Right lobe of liver (tissue), 6 donors: ENCODE results near the gene GPR141. TPM values are rescaled to one million over a fixed set of nuclear protein-coding genes. Genes with fewer than 3 reads are reported as not detected.

Experiments used
- ATAC-seq, 4 donors: fragments of 200-7000 bp; cut with Tn5 transposase; one replicate each; pipeline ENCODE4 v1.9.1; 2020; ENCODE audit warnings: mild to moderate bottlenecking in 4 of 4, moderate library complexity in 4 of 4
- DNase-seq, 3 donors: peaks; one replicate each; pipeline ENCODE4 v3.0.0-alpha.2; 2020
- H3K27ac ChIP-seq, 3 donors: fragments of 200-600 bp; one replicate each; pipeline ENCODE4 v1.8.0; 2022
- H3K27me3 ChIP-seq, 2 donors: fragments of 200-600 bp; one replicate each; pipeline ENCODE4 v1.8.0; 2022
- H3K36me3 ChIP-seq, 4 donors: fragments of 200-600 bp; sonication (generic) in 1 of 4; one replicate each; pipeline versions ENCODE4 v1.5.1 to v1.8.0; 2017 to 2022; ENCODE audit warnings: control low read depth in 1 of 4
- H3K4me1 ChIP-seq, 4 donors: fragments of 200-600 bp; sonication (generic) in 1 of 4; one replicate each; pipeline versions ENCODE4 v1.5.1 to v1.8.0; 2017 to 2022; ENCODE audit warnings: control low read depth in 1 of 4
- H3K4me3 ChIP-seq, 3 donors: fragments of 200-600 bp; one replicate each; pipeline ENCODE4 v1.8.0; 2022
- H3K9me3 ChIP-seq, 4 donors: fragments of 200-600 bp; sonication (generic) in 1 of 4; one replicate each; pipeline versions ENCODE4 v1.5.1 to v1.8.0; 2017 to 2022; ENCODE audit warnings: control low read depth in 1 of 4
- CTCF ChIP-seq, 4 donors: fragments of 200-600 bp in 3 of 4; fragments of 450-650 bp in 1 of 4; IDR thresholded peaks; one replicate each; pipeline versions ENCODE4 v1.5.1 to v1.8.0; 2016 to 2022; ENCODE audit warnings: antibody characterized with exemption in 4 of 4, mild to moderate bottlenecking in 2 of 4
- POLR2A ChIP-seq: fragments of 450-650 bp; IDR thresholded peaks from one replicate; pipeline ENCODE4 v1.6.1; 2017; ENCODE audit warnings: antibody characterized with exemption, mild to moderate bottlenecking
- WGBS: methylation state at CpG from one replicate; pipeline ENCODE4 v1.1.6; 2018; ENCODE audit warnings: low coverage, low lambda C conversion rate; ENCODE audit not compliant: insufficient coverage; ENCODE audit errors: missing lambda C conversion rate; 5-methylcytosine and 5-hydroxymethylcytosine counted together
- intact Hi-C, 2 donors: fragments of 100-400 bp; cut with DNase I; formaldehyde crosslinking; loops; one replicate each; pipeline versions ENCODE4 v1.11.2 to v1.14.1; 2022
- total RNA-seq, 6 experiments: library from RNA; depleted of rRNA in 2 of 6; stranded (reverse); fragments of >200 nt in 2 of 6; fragmentation: NEBNext Ultra II Directional in 3 of 6; extraction: Animal tissue kit (Norgen Biotek cat#: 25700) in 3 of 6; gene quantifications; one replicate each; pipeline versions ENCODE4 v1.1.0 to v1.2.4, GENCODE V29; 2016 to 2023
- donor health status: DM: no; HTN: yes; CAD: no.
- donor health status: DM: no; HTN: no; CAD: no.
- donor health status: DM: no; HTN: no; CAD: no.
- donor health status: DM: no; HTN: yes; CAD: no.
- donor health status: DM: no; HTN: yes; CAD: no.

GPR141 gene
- total RNA-seq, 6 experiments from 2014 or later: 0.51 to 0.60 TPM; not detected in 4

DNA sequence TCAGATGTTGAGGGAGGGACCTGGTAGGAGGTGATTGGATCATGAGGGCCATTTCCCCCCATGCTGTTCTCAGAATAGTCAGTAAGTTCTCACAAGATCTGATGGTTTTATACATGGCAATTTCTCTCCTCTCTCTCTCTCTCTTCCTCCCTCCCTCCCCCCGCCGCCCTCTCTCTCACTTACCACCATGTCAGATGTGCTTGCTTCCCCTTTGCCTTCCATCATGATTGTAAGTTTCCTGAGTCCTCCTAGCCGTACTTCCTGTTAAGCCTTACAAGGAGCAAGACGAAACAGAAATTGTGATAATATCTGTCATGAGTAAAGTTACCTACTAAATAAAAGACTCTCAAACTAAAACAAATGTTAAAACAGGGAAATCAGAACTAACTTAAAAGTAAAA, 19.9 kb upstream of the GPR141 start:
- TF ChIP-seq CTCF (IDR thresholded peaks at IDR 0.05) (no peak), POLR2A (no peak)
- intact Hi-C loops: no loop called here
- Histone ChIP-seq H3K36me3 (no peaks in the 10 kb centered on the region), H3K4me1 (no peaks in the 10 kb centered on the region), H3K9me3 (no peaks in the 10 kb centered on the region), H3K27me3 (no peaks in the 10 kb centered on the region), H3K4me3 (no peak overlapping the region), H3K27ac (no peak overlapping the region)
- no peak for DNase-seq
- ATAC-seq: peak in 3 of 4 donors; percentile 47 to 61 (median 60)
- 27% methylated on average over 4 of the region's 4 CpGs for WGBS

DNA sequence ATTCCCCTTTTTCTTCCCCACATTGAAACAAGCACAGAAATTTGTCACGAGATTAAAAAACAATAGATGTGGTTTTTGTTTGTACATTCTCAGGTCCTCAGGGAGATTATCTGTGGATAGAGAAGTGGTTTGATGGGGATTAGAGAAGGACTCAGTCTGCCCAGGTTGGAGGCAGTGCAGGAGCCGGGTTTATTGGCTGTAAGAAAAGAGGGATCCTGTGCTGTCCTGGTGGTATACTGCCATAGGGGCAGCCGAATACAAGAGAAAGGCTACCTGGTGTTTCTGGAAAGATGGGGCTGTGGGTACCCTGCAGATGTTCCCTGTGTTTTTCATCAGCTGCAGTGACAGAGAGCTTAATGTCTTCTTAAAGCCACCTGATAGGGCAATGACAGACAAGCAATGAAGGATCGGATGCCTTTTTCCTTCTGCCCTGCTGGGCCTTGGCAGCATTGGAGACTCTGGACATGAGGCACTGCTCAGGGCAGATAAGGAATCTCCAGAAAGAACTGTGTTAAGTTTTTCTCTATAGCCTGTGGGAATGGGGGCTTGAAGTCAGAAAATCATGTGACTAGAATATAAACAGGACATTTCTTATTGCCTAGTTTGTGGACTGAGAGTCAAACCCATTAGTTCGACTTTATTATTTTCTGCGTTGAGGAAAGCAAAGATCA, 18.1 kb upstream of the GPR141 start:
- Histone ChIP-seq H3K27ac (no peak overlapping the region), H3K36me3 (no peaks in the 10 kb centered on the region), H3K9me3 (no peaks in the 10 kb centered on the region), H3K4me1 (no peaks in the 10 kb centered on the region), H3K27me3 (no peaks in the 10 kb centered on the region), H3K4me3 (no peak overlapping the region)
- no peak for ATAC-seq
- TF ChIP-seq POLR2A (no peak), CTCF (IDR thresholded peaks at IDR 0.05) (no peak)
- intact Hi-C loops: no loop called here
- 27% methylated on average over 6 of the region's 6 CpGs for WGBS
- no peak for DNase-seq

- no peak for TF ChIP-seq POLR2A
- no peak for TF ChIP-seq CTCF (IDR thresholded peaks at IDR 0.05)
- intact Hi-C loops: no loop called here
- WGBS: 38% methylated on average over 8 of the region's 8 CpGs
- ATAC-seq (peak in 3 of 4 donors; percentile 59 to 75 (median 70)), DNase-seq (no peak)
- Histone ChIP-seq H3K27ac (no peak overlapping the region), H3K27me3 (no peaks in the 10 kb centered on the region), H3K36me3 (no peaks in the 10 kb centered on the region), H3K9me3 (no peaks in the 10 kb centered on the region), H3K4me3 (no peak overlapping the region), H3K4me1 (no peaks in the 10 kb centered on the region)
These were observed 17.4 kb upstream of the GPR141 start for GRCh38 chr7:37666026-37666799.

DNA sequence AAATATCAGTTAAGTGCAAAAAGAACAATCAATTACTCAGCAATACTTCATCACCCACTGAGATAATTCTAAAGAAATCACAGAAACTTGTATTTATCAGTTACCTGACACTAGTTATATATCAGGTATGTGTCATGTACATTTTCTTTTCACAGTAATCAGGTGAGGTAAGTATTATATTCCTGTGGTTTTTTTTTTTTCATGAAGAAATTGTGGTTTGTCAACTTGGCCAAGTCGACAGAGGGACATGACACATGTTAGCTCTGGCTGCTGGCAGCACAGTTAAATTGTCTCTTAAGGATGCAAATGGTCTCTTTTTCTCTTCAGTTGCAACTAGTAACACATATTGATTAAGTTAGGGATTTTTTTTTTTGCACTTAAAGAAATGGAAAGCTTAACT, 13.7 kb upstream of the GPR141 start:
- TF ChIP-seq CTCF (IDR thresholded peaks at IDR 0.05) (no peak), POLR2A (no peak)
- Histone ChIP-seq H3K4me3 (no peak overlapping the region), H3K27me3 (no peaks in the 10 kb centered on the region), H3K4me1 (no peaks in the 10 kb centered on the region), H3K27ac (no peak overlapping the region), H3K36me3 (no peaks in the 10 kb centered on the region), H3K9me3 (no peaks in the 10 kb centered on the region)
- intact Hi-C loops: no loop called here
- DNase-seq (no peak), ATAC-seq (no peak)
- WGBS: 38% methylated on average over 1 of the region's 1 CpG
